Upper lobe of right lung (tissue), 1 donor: Measurements from ENCODE around the gene ERVK3-1. TPM values are rescaled to one million over a fixed set of nuclear protein-coding genes. Genes with fewer than 3 reads are reported as not detected.

Experiments
- ATAC-seq: fragments of 200-7000 bp; cut with Tn5 transposase; one replicate; pipeline ENCODE4 v1.9.1; 2020; ENCODE audit warnings: mild to moderate bottlenecking, moderate library complexity
- DNase-seq: peaks from one replicate; pipeline ENCODE4 v3.0.0-alpha.2; 2020
- H3K27ac ChIP-seq: fragments of 200-600 bp; one replicate; pipeline ENCODE4 v1.8.0; 2022
- H3K27me3 ChIP-seq: fragments of 200-600 bp; one replicate; pipeline ENCODE4 v1.8.0; 2022; ENCODE audit warnings: mild to moderate bottlenecking
- H3K36me3 ChIP-seq: fragments of 200-600 bp; one replicate; pipeline ENCODE4 v1.8.0; 2022
- H3K4me1 ChIP-seq: fragments of 200-600 bp; one replicate; pipeline ENCODE4 v1.8.0; 2022
- H3K4me3 ChIP-seq: fragments of 200-600 bp; one replicate; pipeline ENCODE4 v1.8.0; 2022; ENCODE audit warnings: mild to moderate bottlenecking
- H3K9me3 ChIP-seq: fragments of 200-600 bp; one replicate; pipeline ENCODE4 v1.8.0; 2022
- CTCF ChIP-seq: fragments of 200-600 bp; IDR thresholded peaks from one replicate; pipeline ENCODE4 v1.8.0; 2022; ENCODE audit warnings: antibody characterized with exemption
- intact Hi-C: fragments of 100-400 bp; cut with DNase I; formaldehyde crosslinking; loops from one replicate; pipeline ENCODE4 v1.11.0; 2022
- total RNA-seq: library from RNA; stranded (reverse); fragmentation: NEBNext Ultra II Directional; extraction: Animal tissue kit (Norgen Biotek cat#: 25700); gene quantifications from one replicate; pipeline ENCODE4 v1.2.1, GENCODE V29; 2021
- donor health status: DM: no; HTN: yes; CAD: no; lungs with severe emphysema.

ERVK3-1 gene
- total RNA-seq, 1 donor from 2014 or later = 34.8 TPM

GRCh38 chr19:58355215-58355796 lies 50.1 kb downstream of the ERVK3-1 start:
- H3K4me1 ChIP-seq = peaks cover 5% of the 10 kb centered on the region
- DNase-seq = no peak
- H3K36me3 ChIP-seq = no peaks in the 10 kb centered on the region
- peaks cover 13% of the 10 kb centered on the region for H3K27me3 ChIP-seq
- intact Hi-C loops = no loop called here
- no peak for ATAC-seq
- H3K27ac ChIP-seq = no peak overlapping the region
- no peak for TF ChIP-seq CTCF
- H3K4me3 ChIP-seq = no peak overlapping the region
- no peaks in the 10 kb centered on the region for H3K9me3 ChIP-seq

GRCh38 chr19:58355908-58356765 lies 51.0 kb downstream of the ERVK3-1 start:
- peaks cover 11% of the 10 kb centered on the region for H3K27me3 ChIP-seq
- no peak for TF ChIP-seq CTCF
- H3K9me3 ChIP-seq = no peaks in the 10 kb centered on the region
- H3K4me1 ChIP-seq = peaks cover 5% of the 10 kb centered on the region
- intact Hi-C loops = no loop called here
- DNase-seq = no peak
- peak; percentile 13 for ATAC-seq
- no peak overlapping the region for H3K27ac ChIP-seq
- peak overlapping the region; percentile 38 for H3K4me3 ChIP-seq
- H3K36me3 ChIP-seq = no peaks in the 10 kb centered on the region

GRCh38 chr19:58356766-58357480 lies 51.7 kb downstream of the ERVK3-1 start:
- intact Hi-C loops = no loop called here
- no peak for TF ChIP-seq CTCF
- no peak for DNase-seq
- peaks cover 4% of the 10 kb centered on the region for H3K27me3 ChIP-seq
- H3K9me3 ChIP-seq = no peaks in the 10 kb centered on the region
- H3K36me3 ChIP-seq = no peaks in the 10 kb centered on the region
- ATAC-seq = no peak
- H3K4me1 ChIP-seq = peaks cover 11% of the 10 kb centered on the region
- H3K27ac ChIP-seq = no peak overlapping the region
- H3K4me3 ChIP-seq = peak overlapping the region; percentile 38

- no peaks in the 10 kb centered on the region for H3K36me3 ChIP-seq
- no peak for DNase-seq
- peaks cover 4% of the 10 kb centered on the region for H3K27me3 ChIP-seq
- no peak for TF ChIP-seq CTCF
- intact Hi-C loops = no loop called here
- no peak overlapping the region for H3K4me3 ChIP-seq
- no peak for ATAC-seq
- peaks cover 11% of the 10 kb centered on the region for H3K4me1 ChIP-seq
- H3K9me3 ChIP-seq = no peaks in the 10 kb centered on the region
- no peak overlapping the region for H3K27ac ChIP-seq
Measured at GRCh38 chr19:58357481-58358145, 52.4 kb downstream of the ERVK3-1 start.

- Histone ChIP-seq H3K4me1 (peaks cover 6% of the 10 kb centered on the region), H3K9me3 (no peaks in the 10 kb centered on the region), H3K4me3 (peak overlapping the region; percentile 78), H3K36me3 (no peaks in the 10 kb centered on the region), H3K27ac (peak overlapping the region; percentile 94), H3K27me3 (peaks cover 4% of the 10 kb centered on the region)
- intact Hi-C loops = no loop called here
- TF ChIP-seq CTCF = no peak
- DNase-seq (peak; percentile 86), ATAC-seq (peak; percentile 42)
Measured at GRCh38 chr19:58361900-58362271, 56.7 kb downstream of the ERVK3-1 start.
